Prostate gland (tissue), 2 donors: ENCODE data around the gene NAA38. TPM values are rescaled to one million over a fixed set of nuclear protein-coding genes. Genes with fewer than 3 reads are reported as not detected.

Experiments used
- DNase-seq: peaks from one replicate; pipeline ENCODE4 v3.0.0-alpha.2; 2019; ENCODE audit warnings: low spot score
- H3K27ac ChIP-seq, 2 donors: fragments of 200-600 bp; sonication (generic); 2 replicates each; pipeline ENCODE4 v1.5.1; 2017 to 2019
- H3K27me3 ChIP-seq: fragments of 200-600 bp; sonication (generic); replicated peaks from 2 replicates; pipeline ENCODE4 v1.5.1; 2019; ENCODE audit not compliant: insufficient read depth
- H3K36me3 ChIP-seq, 2 donors: fragments of 200-600 bp; sonication (generic); 1 replicate in 1 of 2; 2 replicates in 1 of 2; pipeline versions ENCODE4 v1.5.1 to v1.8.1; 2017 to 2019
- H3K4me1 ChIP-seq: fragments of 200-600 bp; sonication (generic); replicated peaks from 2 replicates; pipeline ENCODE4 v1.5.1; 2019
- H3K4me3 ChIP-seq, 2 donors: fragments of 200-600 bp; sonication (generic); 2 replicates each; pipeline ENCODE4 v1.5.1; 2017 to 2019
- H3K9me3 ChIP-seq: fragments of 200-600 bp; sonication (generic); 2 replicates; pipeline ENCODE4 v1.5.1; 2017
- POLR2A ChIP-seq: fragments of 450-650 bp; IDR thresholded peaks from one replicate; pipeline ENCODE4 v1.6.1; 2016; ENCODE audit warnings: antibody characterized with exemption, mild to moderate bottlenecking
- POLR2AphosphoS5 ChIP-seq: sonication (generic); formaldehyde crosslinking; IDR thresholded peaks from one replicate; pipeline ENCODE4 v1.6.1; 2017; ENCODE audit warnings: antibody characterized with exemption
- WGBS: methylation state at CpG from one replicate; pipeline ENCODE4 v1.1.5; 2018; 5-methylcytosine and 5-hydroxymethylcytosine counted together
- intact Hi-C: fragments of 100-400 bp; cut with DNase I; formaldehyde crosslinking; loops from one replicate; pipeline ENCODE4 v1.14.2; 2022
- total RNA-seq, 2 donors: library from RNA; depleted of rRNA; stranded (reverse); fragments of >200 nt; gene quantifications; one replicate each; pipeline ENCODE4 v1.1.0, GENCODE V29; 2016
- TF ChIP-seq, protein P1 (sequence below), 4 experiments: fragments of 200-600 bp in 2 of 4; fragments of 450-650 bp in 2 of 4; sonication (generic) in 2 of 4; IDR thresholded peaks; 1 replicate in 3 of 4; 2 replicates in 1 of 4; pipeline ENCODE4 v1.5.1; 2016 to 2019; ENCODE audit warnings: antibody characterized with exemption in 4 of 4, mild to moderate bottlenecking in 2 of 4, moderate library complexity in 2 of 4

NAA38 gene
- total RNA-seq, 2 donors from 2014 or later: 74.6 to 163 TPM

DNA sequence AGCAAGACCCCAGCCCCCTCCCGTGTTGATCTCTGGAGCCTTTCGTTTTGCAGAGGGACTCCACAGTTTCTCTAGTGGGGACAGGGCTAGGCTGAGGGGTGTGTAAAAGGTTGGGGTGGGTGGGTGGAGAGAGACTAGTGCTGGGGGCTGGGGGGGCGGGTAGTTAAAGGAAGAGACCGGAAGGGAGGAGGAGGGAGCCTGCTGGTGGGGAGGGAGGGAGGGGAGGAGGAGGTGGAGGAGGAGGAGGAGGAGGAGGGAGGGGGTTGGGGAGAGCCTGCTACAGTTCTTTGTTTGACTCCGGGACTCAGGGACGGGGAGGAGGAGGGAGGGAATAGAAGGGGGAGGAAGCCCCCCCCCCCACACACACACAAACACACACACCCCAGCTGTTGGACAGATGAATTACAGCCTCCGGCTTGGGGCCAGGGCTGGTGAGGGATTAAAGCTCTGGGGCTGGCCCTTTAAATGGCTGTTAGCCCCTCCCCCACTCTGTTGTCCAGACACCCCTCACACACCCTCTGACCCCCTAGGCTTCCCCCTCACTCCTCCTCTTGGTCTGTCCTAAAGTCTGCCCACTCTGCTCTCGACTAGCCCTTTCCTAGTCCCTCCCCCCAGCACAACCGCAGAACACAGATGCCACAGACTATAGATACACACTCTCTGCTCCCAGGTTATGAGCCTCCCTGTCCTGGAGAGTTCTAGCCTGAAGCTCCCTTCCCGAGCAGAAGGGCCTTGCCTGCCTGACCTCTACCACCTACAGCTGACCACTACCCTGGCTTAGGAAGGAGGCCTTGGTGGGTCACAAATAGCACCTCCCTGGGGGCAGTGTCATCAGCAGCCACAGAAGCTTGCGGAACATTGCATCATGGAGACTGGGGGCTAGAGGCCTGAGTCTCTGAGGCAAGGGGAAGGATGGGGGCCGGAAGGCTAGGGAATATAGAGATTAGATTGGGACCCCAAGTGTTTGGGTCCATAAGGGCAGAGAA lies 19.0 kb downstream of the NAA38 start:
- intact Hi-C loops: loop anchor here (10.0 kb wide), 1 partner anchor 604 kb away; the partner anchor contains the start of genes DVL2 and PHF23
- Histone ChIP-seq H3K9me3 (no peaks in the 10 kb centered on the region), H3K36me3 (no peaks in the 10 kb centered on the region), H3K27ac (peak overlapping the region; percentile 95 to 98), H3K4me3 (peak overlapping the region; percentile 3 to 21), H3K27me3 (no peaks in the 10 kb centered on the region), H3K4me1 (peaks cover 22% of the 10 kb centered on the region)
- DNase-seq: no peak
- TF ChIP-seq, protein P1, sequence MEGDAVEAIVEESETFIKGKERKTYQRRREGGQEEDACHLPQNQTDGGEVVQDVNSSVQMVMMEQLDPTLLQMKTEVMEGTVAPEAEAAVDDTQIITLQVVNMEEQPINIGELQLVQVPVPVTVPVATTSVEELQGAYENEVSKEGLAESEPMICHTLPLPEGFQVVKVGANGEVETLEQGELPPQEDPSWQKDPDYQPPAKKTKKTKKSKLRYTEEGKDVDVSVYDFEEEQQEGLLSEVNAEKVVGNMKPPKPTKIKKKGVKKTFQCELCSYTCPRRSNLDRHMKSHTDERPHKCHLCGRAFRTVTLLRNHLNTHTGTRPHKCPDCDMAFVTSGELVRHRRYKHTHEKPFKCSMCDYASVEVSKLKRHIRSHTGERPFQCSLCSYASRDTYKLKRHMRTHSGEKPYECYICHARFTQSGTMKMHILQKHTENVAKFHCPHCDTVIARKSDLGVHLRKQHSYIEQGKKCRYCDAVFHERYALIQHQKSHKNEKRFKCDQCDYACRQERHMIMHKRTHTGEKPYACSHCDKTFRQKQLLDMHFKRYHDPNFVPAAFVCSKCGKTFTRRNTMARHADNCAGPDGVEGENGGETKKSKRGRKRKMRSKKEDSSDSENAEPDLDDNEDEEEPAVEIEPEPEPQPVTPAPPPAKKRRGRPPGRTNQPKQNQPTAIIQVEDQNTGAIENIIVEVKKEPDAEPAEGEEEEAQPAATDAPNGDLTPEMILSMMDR (IDR thresholded peaks at IDR 0.05): no peak
- TF ChIP-seq POLR2AphosphoS5 (no peak), POLR2A (no peak)
- 20% methylated on average over 12 of the region's 12 CpGs for WGBS

DNA sequence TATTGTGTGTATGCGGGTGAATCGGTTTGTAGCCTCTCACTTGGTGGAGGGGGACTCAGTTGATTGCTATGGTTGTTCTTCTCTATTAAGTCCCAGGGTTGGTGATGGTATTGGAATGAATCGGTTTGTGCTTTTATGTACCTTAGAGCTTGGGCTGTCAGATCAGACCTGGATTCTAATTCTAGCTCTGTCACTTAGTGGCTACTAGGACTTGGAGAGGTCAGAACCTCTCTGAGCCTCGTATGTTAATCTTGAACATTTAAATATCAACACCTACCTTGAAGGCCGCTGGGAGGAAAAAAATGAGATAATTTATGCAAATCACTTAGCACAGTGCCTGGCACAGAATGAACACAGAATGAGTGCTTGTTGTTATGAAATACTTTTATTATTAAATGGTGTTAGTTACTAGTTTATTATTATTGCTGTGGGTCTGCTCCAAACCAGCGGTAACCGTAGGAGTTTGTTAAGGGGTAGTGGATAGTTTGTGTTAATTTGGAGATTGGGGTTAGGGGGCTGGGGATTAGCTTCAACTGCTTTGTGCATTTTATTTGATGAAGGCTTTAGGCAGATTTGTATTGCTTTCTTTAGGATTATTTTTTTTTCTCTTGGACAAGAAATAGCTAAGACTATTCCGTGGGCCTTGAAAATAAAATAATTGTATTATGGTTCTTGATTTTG lies 19.8 kb downstream of the NAA38 start:
- H3K27me3 ChIP-seq: no peaks in the 10 kb centered on the region
- no peaks in the 10 kb centered on the region for H3K9me3 ChIP-seq
- no peaks in the 10 kb centered on the region for H3K36me3 ChIP-seq
- WGBS: 7% methylated on average over 8 of the region's 8 CpGs
- TF ChIP-seq, protein P1 (IDR thresholded peaks at IDR 0.05): no peak
- no peak for TF ChIP-seq POLR2A
- TF ChIP-seq POLR2AphosphoS5: no peak
- no peak for DNase-seq
- H3K4me1 ChIP-seq: peaks cover 22% of the 10 kb centered on the region
- intact Hi-C loops: loop anchor here (10.0 kb wide), 1 partner anchor 603 kb away; the partner anchor contains the start of genes DVL2 and PHF23
- peak overlapping the region; percentile 95 to 98 for H3K27ac ChIP-seq
- peak overlapping the region; percentile 3 to 83 for H3K4me3 ChIP-seq

DNA sequence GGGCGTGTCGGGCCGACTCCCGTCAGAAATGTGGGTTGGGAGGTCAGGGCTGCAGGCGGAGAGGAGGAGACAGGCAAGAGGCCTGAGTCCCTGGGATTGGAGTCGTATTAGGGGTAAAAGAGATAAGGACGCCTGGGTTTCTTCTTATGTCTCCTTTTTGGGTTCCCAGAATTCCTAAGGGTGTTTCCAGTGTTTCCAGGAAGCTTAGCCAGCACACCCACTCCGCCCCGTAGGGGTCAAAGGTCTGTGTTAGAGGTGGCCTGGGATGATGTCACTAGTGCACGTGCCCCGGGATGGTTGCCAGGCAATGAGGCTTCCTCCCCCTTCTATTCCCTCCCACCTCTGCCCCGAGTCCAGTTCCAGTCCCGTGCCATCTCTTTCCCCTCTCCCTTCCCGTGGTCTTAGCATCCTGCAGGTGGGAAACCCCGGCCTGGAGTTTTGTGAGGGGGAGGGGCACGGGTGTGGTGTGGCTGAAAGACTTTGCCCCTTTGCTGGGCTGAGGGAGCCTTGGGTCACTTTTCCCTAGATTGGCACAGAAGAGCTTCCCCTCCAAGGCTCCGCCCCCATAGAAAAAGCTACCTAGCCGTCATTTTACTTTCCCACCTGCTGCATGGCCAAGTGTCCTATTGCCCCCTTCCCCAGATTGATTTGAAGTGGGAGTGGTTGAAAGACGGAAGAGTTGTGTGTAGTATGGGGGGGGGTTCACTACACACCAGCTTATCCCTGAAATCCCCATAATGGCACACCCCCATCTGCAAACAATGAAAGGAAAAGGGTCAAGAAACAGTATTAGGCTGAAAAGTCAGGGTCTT lies 20.6 kb downstream of the NAA38 start:
- intact Hi-C loops: loop anchor here (10.0 kb wide), 1 partner anchor 602 kb away; the partner anchor contains the start of genes DVL2 and PHF23
- Histone ChIP-seq H3K9me3 (no peaks in the 10 kb centered on the region), H3K4me1 (peaks cover 22% of the 10 kb centered on the region)

More for the DNA sequence above, 20.6 kb downstream of the NAA38 start:
- WGBS: 2% methylated on average over 19 of the region's 19 CpGs
- H3K27ac ChIP-seq: peak overlapping the region; percentile 95 to 98
- peak; percentile 58 for DNase-seq
- peak overlapping the region; percentile 75 to 83 for H3K4me3 ChIP-seq
- no peaks in the 10 kb centered on the region for H3K27me3 ChIP-seq
- TF ChIP-seq, protein P1 (IDR thresholded peaks at IDR 0.05): no peak
- TF ChIP-seq POLR2A (no peak), POLR2AphosphoS5 (peak; percentile 69)
- no peaks in the 10 kb centered on the region for H3K36me3 ChIP-seq
